Keratinocyte (primary cell): ENCODE data around the gene FYTTD1. TPM values are rescaled to one million over a fixed set of nuclear protein-coding genes. Genes with fewer than 3 reads are reported as not detected.

Experiments
- DNase-seq: peaks from one replicate; pipeline ENCODE4 v3.0.0-alpha.2; 2011; ENCODE audit warnings: low read depth, missing footprints, low spot score
- FAIRE-seq: peaks from 2 replicates; lab custom pipeline; 2011; peaks lifted over from hg19 to GRCh38; lab: Jason Lieb, UNC
- H2AFZ ChIP-seq: 2 replicates; pipeline ENCODE4 v1.6.0; 2012; ENCODE audit warnings: low read length, control low read depth, inconsistent platforms; ENCODE audit not compliant: control insufficient read depth
- H3K27ac ChIP-seq: 2 replicates; pipeline ENCODE4 v1.5.1; 2011; ENCODE audit warnings: low read length; ENCODE audit not compliant: control insufficient read depth, insufficient read depth
- H3K27me3 ChIP-seq: 3 replicates; pipeline ENCODE4 v1.6.0; 2011; ENCODE audit warnings: low read length; ENCODE audit not compliant: control insufficient read depth, insufficient read depth; ENCODE audit errors: extremely low read depth
- H3K36me3 ChIP-seq, 2 experiments: 2 replicates in 1 of 2; 3 replicates in 1 of 2; pipeline ENCODE4 v1.5.1; 2011; ENCODE audit warnings: low read length in 2 of 2, mild to moderate bottlenecking in 1 of 2; ENCODE audit not compliant: control insufficient read depth in 2 of 2, insufficient read depth in 2 of 2; ENCODE audit errors: extremely low read depth in 1 of 2
- H3K4me1 ChIP-seq: 3 replicates; pipeline ENCODE4 v1.5.1; 2011; ENCODE audit warnings: low read length; ENCODE audit not compliant: control insufficient read depth, insufficient read depth; ENCODE audit errors: extremely low read depth
- H3K4me2 ChIP-seq: 3 replicates; pipeline ENCODE4 v1.6.0; 2011; ENCODE audit warnings: low read depth, low read length; ENCODE audit not compliant: control insufficient read depth, insufficient read depth; ENCODE audit errors: extremely low read depth
- H3K4me3 ChIP-seq, 3 experiments: fragments of 200-600 bp in 1 of 3; sonication (generic) in 1 of 3; 2 replicates in 2 of 3; 3 replicates in 1 of 3; pipeline ENCODE4 v1.5.1; 2011 to 2016; ENCODE audit warnings: low read length in 3 of 3, mild to moderate bottlenecking in 3 of 3, control low read depth in 2 of 3, inconsistent platforms in 1 of 3, low read depth in 1 of 3, mixed read lengths in 1 of 3, mixed run types in 1 of 3, moderate library complexity in 1 of 3; ENCODE audit not compliant: control insufficient read depth in 2 of 3, insufficient read depth in 2 of 3; ENCODE audit errors: extremely low read depth in 1 of 3
- H3K79me2 ChIP-seq: 2 replicates; pipeline ENCODE4 v1.6.0; 2012; ENCODE audit warnings: low read length; ENCODE audit not compliant: control insufficient read depth, insufficient read depth
- H3K9ac ChIP-seq: 3 replicates; pipeline ENCODE4 v1.6.0; 2011; ENCODE audit warnings: low read length; ENCODE audit not compliant: control insufficient read depth, insufficient read depth; ENCODE audit errors: extremely low read depth
- H3K9me1 ChIP-seq: 3 replicates; pipeline ENCODE4 v1.6.0; 2011; ENCODE audit warnings: low read length; ENCODE audit not compliant: control insufficient read depth, insufficient read depth; ENCODE audit errors: extremely low read depth
- H3K9me3 ChIP-seq: 2 replicates; pipeline ENCODE4 v1.5.1; 2012; ENCODE audit warnings: low read depth, low read length; ENCODE audit not compliant: control insufficient read depth
- H4K20me1 ChIP-seq: 3 replicates; pipeline ENCODE4 v1.6.0; 2011; ENCODE audit warnings: low read length; ENCODE audit not compliant: control insufficient read depth, insufficient read depth; ENCODE audit errors: extremely low read depth
- EZH2 ChIP-seq: IDR thresholded peaks from one replicate; pipeline ENCODE4 v1.6.1; 2012; ENCODE audit warnings: inconsistent platforms, mild to moderate bottlenecking, low read length, moderate library complexity
- dilution Hi-C: fragments of 300-500 bp; cut with MboI; formaldehyde crosslinking; loops from one replicate; pipeline ENCODE4 v1.7.0; 2020; ENCODE audit warnings: low sequenced_read_pairs; ENCODE audit not compliant: extremely low pct_ligation_motif_present
- polyA plus RNA-seq, 5 experiments: library from polyadenylated mRNA; depleted of rRNA in 3 of 5; stranded (reverse) in 3 of 5; stranded (forward) in 1 of 5; unstranded in 1 of 5; fragments of >200 nt; gene quantifications; 1 replicate in 1 of 5; 2 replicates in 3 of 5; 3 replicates in 1 of 5; pipeline versions ENCODE4 v1.2.1 to v1.2.3, GENCODE V29; 2011 to 2012; ENCODE audit warnings: missing spikeins in 2 of 5, low read depth in 1 of 5, low replicate concordance in 1 of 5
- TF ChIP-seq, protein P1 (sequence below), 3 experiments: IDR thresholded peaks in 1 of 3; conservative IDR thresholded peaks in 1 of 3; optimal IDR thresholded peaks in 1 of 3; 2 replicates in 2 of 3; 3 replicates in 1 of 3; pipeline versions ENCODE3 to v1.5.1; 2011; ENCODE audit warnings: low read length in 3 of 3, mild to moderate bottlenecking in 3 of 3, moderate library complexity in 2 of 3, control low read depth in 1 of 3, inconsistent platforms in 1 of 3; ENCODE audit not compliant: insufficient read depth in 2 of 3; ENCODE audit errors: extremely low read depth in 1 of 3

FYTTD1 gene
- polyA plus RNA-seq, 1 donor (not counting 4 experiments of a cell fraction or from before 2014, with no cell fraction given): 48.0 TPM

DNA sequence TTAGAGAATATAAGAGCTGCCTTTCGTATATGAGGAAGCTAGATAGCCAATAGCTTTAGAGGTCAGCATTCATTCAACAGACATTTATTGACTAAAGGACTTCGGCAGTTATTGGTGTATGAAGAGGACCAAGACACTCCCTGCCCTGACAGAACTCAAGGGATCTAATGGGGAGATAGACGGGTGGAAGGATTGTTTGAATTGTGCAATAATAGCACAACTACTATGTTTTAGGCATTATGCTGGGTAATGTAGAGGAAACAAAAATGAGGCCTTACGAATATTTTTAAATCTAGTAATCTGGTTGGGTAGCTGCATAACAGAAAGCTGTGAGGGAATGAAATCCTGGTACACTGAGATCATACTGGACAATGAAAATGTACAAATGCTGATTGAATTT lies 46.4 kb downstream of the FYTTD1 start:
- no peak for FAIRE-seq

DNA sequence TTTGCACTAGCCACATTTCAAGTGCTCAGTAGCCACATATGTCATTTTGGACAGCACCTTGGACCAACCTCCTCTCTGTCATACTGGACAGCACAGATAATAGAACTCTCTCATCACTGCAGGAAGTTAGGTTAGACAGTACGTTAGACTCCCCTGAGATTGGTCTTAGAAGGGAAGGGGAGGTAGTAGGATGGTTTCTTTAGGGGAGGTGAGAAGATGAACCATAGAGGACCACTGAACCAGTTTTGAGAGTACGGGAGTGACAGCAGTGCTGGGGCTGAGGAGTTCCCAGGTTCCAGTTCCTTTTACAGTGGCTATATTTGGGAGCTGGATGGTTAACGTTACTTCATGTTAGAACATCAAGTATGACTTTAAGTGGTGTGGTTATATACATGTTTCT lies 49.2 kb downstream of the FYTTD1 start:
- Histone ChIP-seq H3K4me1 (peaks cover 14% of the 10 kb centered on the region), H4K20me1 (peaks cover 14% of the 10 kb centered on the region), H3K4me2 (no peak overlapping the region), H3K27me3 (no peaks in the 10 kb centered on the region), H3K4me3 (no peak overlapping the region), H3K27ac (no peak overlapping the region), H3K79me2 (peaks cover 98% of the 10 kb centered on the region), H3K36me3 (no peaks in the 10 kb centered on the region), H3K9ac (no peak overlapping the region), H3K9me1 (no peaks in the 10 kb centered on the region), H2AFZ (no peak overlapping the region), H3K9me3 (no peaks in the 10 kb centered on the region)
- FAIRE-seq: no peak
- dilution Hi-C loops: no loop called here
- DNase-seq: no peak
- TF ChIP-seq, protein P1, sequence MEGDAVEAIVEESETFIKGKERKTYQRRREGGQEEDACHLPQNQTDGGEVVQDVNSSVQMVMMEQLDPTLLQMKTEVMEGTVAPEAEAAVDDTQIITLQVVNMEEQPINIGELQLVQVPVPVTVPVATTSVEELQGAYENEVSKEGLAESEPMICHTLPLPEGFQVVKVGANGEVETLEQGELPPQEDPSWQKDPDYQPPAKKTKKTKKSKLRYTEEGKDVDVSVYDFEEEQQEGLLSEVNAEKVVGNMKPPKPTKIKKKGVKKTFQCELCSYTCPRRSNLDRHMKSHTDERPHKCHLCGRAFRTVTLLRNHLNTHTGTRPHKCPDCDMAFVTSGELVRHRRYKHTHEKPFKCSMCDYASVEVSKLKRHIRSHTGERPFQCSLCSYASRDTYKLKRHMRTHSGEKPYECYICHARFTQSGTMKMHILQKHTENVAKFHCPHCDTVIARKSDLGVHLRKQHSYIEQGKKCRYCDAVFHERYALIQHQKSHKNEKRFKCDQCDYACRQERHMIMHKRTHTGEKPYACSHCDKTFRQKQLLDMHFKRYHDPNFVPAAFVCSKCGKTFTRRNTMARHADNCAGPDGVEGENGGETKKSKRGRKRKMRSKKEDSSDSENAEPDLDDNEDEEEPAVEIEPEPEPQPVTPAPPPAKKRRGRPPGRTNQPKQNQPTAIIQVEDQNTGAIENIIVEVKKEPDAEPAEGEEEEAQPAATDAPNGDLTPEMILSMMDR (optimal IDR thresholded peaks at IDR 0.05 in 1 of 3, IDR thresholded peaks at IDR 0.05 in 1 of 3, conservative IDR thresholded peaks at IDR 0.05 in 1 of 3; ENCODE audit: extremely low read depth in 1 of 3, insufficient read depth in 2 of 3, low read length in 3 of 3): no peak
- TF ChIP-seq EZH2: no peak

More for the DNA sequence above, 46.4 kb downstream of the FYTTD1 start:
- DNase-seq: no peak
- H3K27ac ChIP-seq: no peak overlapping the region
- dilution Hi-C loops: no loop called here
- no peaks in the 10 kb centered on the region for H3K27me3 ChIP-seq
- no peaks in the 10 kb centered on the region for H3K9me3 ChIP-seq
- H3K4me3 ChIP-seq: no peak overlapping the region
- H3K9ac ChIP-seq: no peak overlapping the region
- peaks cover 17% of the 10 kb centered on the region for H3K4me1 ChIP-seq
- no peak overlapping the region for H3K4me2 ChIP-seq
- H4K20me1 ChIP-seq: peaks cover 2% of the 10 kb centered on the region
- no peaks in the 10 kb centered on the region for H3K9me1 ChIP-seq
- H3K79me2 ChIP-seq: peaks cover 94% of the 10 kb centered on the region
- H3K36me3 ChIP-seq: no peaks in the 10 kb centered on the region
- H2AFZ ChIP-seq: no peak overlapping the region
- TF ChIP-seq EZH2: no peak
- TF ChIP-seq, protein P1 (optimal IDR thresholded peaks at IDR 0.05 in 1 of 3, IDR thresholded peaks at IDR 0.05 in 1 of 3, conservative IDR thresholded peaks at IDR 0.05 in 1 of 3; ENCODE audit: extremely low read depth in 1 of 3, insufficient read depth in 2 of 3, low read length in 3 of 3): no peak
